Stimulated activated naive CD8-positive, alpha-beta T cell treated with anti-CD3 and anti-CD28 coated beads, Interleukin-15, amount 100 ng/mL, for 72 hours (primary cell): ENCODE results near the gene PTX4.

Experiments
- ATAC-seq: fragments of 150-1000 bp; cut with Tn5 transposase; 2 replicates; pipeline ENCODE4 v1.10.0; 2021; ENCODE audit warnings: mild to moderate bottlenecking, moderate library complexity
- DNase-seq, 2 donors: peaks; one replicate each; pipeline ENCODE4 v3.0.0; 2021 to 2022
- H3K27ac Mint-ChIP-seq, 2 donors: one replicate each; pipeline ENCODE4 v1.8.0; 2022; ENCODE audit warnings: mild to moderate bottlenecking in 2 of 2, mixed read lengths in 2 of 2, moderate library complexity in 2 of 2
- H3K27me3 Mint-ChIP-seq: one replicate; pipeline ENCODE4 v1.8.0; 2022; ENCODE audit warnings: mixed read lengths
- H3K4me1 Mint-ChIP-seq: one replicate; pipeline ENCODE4 v1.8.0; 2022; ENCODE audit warnings: mild to moderate bottlenecking, mixed read lengths
- H3K4me3 Mint-ChIP-seq, 2 donors: one replicate each; pipeline ENCODE4 v1.8.0; 2022; ENCODE audit warnings: mild to moderate bottlenecking in 2 of 2, mixed read lengths in 2 of 2, moderate library complexity in 1 of 2
- H3K9me3 Mint-ChIP-seq, 2 donors: one replicate each; pipeline ENCODE4 v1.8.0; 2022; ENCODE audit warnings: mixed read lengths in 2 of 2

Gene PTX4

GRCh38 chr16:1509307-1510221 lies 20.8 kb upstream of the PTX4 start:
- Mint-ChIP-seq H3K9me3 (no peaks in the 10 kb centered on the region), H3K4me3 (no peak overlapping the region), H3K27me3 (no peaks in the 10 kb centered on the region), H3K4me1 (no peaks in the 10 kb centered on the region), H3K27ac (peak overlapping the region in 1 of 2 donors; percentile 34)
- DNase-seq (no peak), ATAC-seq (no peak)

- peak overlapping the region in 1 of 2 donors; percentile 27 for H3K27ac Mint-ChIP-seq
- no peaks in the 10 kb centered on the region for H3K4me1 Mint-ChIP-seq
- no peaks in the 10 kb centered on the region for H3K9me3 Mint-ChIP-seq
- no peak overlapping the region for H3K4me3 Mint-ChIP-seq
- ATAC-seq, result no peak
- no peak for DNase-seq
- no peaks in the 10 kb centered on the region for H3K27me3 Mint-ChIP-seq
Measured at GRCh38 chr16:1508494-1509187, 19.9 kb upstream of the PTX4 start.

- Mint-ChIP-seq H3K27ac (peak overlapping the region in 1 of 2 donors; percentile 86), H3K4me1 (no peaks in the 10 kb centered on the region), H3K27me3 (no peaks in the 10 kb centered on the region), H3K4me3 (no peak overlapping the region), H3K9me3 (no peaks in the 10 kb centered on the region)
- DNase-seq (no peak), ATAC-seq (no peak)
Measured at GRCh38 chr16:1506494-1507213, 17.9 kb upstream of the PTX4 start.

- Mint-ChIP-seq H3K4me1 (no peaks in the 10 kb centered on the region), H3K27ac (peak overlapping the region in 1 of 2 donors; percentile 86), H3K27me3 (no peaks in the 10 kb centered on the region), H3K4me3 (no peak overlapping the region), H3K9me3 (no peaks in the 10 kb centered on the region)
- no peak for ATAC-seq
- no peak for DNase-seq
Measured at GRCh38 chr16:1505912-1506311, 17.2 kb upstream of the PTX4 start.

- DNase-seq (no peak), ATAC-seq (no peak)
- H3K9me3 Mint-ChIP-seq, result no peaks in the 10 kb centered on the region
- H3K27ac Mint-ChIP-seq, result no peak overlapping the region
- no peaks in the 10 kb centered on the region for H3K27me3 Mint-ChIP-seq
- no peaks in the 10 kb centered on the region for H3K4me1 Mint-ChIP-seq
- no peak overlapping the region for H3K4me3 Mint-ChIP-seq
Measured at GRCh38 chr16:1505073-1505844, 16.5 kb upstream of the PTX4 start.

GRCh38 chr16:1503110-1503955 lies 14.6 kb upstream of the PTX4 start:
- DNase-seq (no peak), ATAC-seq (no peak)
- H3K27me3 Mint-ChIP-seq, result no peaks in the 10 kb centered on the region
- no peak overlapping the region for H3K4me3 Mint-ChIP-seq
- no peaks in the 10 kb centered on the region for H3K9me3 Mint-ChIP-seq
- H3K27ac Mint-ChIP-seq, result no peak overlapping the region
- H3K4me1 Mint-ChIP-seq, result no peaks in the 10 kb centered on the region

- DNase-seq (no peak), ATAC-seq (no peak)
- no peak overlapping the region for H3K27ac Mint-ChIP-seq
Measured at GRCh38 chr16:1502092-1503004, 13.6 kb upstream of the PTX4 start.

GRCh38 chr16:1501630-1502029 lies 12.9 kb upstream of the PTX4 start:
- Mint-ChIP-seq H3K27me3 (no peaks in the 10 kb centered on the region), H3K4me3 (no peak overlapping the region), H3K27ac (no peak overlapping the region), H3K9me3 (no peaks in the 10 kb centered on the region), H3K4me1 (peaks cover 6% of the 10 kb centered on the region)
- no peak for ATAC-seq
- no peak for DNase-seq

More at GRCh38 chr16:1502092-1503004, 13.6 kb upstream of the PTX4 start:
- H3K4me3 Mint-ChIP-seq, result no peak overlapping the region
- H3K27me3 Mint-ChIP-seq, result no peaks in the 10 kb centered on the region
- H3K4me1 Mint-ChIP-seq, result peaks cover 6% of the 10 kb centered on the region
- no peaks in the 10 kb centered on the region for H3K9me3 Mint-ChIP-seq

GRCh38 chr16:1500465-1501150 lies 11.9 kb upstream of the PTX4 start:
- H3K9me3 Mint-ChIP-seq, result no peaks in the 10 kb centered on the region
- H3K27ac Mint-ChIP-seq, result no peak overlapping the region
- ATAC-seq (peak; percentile 17), DNase-seq (no peak)
- peaks cover 10% of the 10 kb centered on the region for H3K4me1 Mint-ChIP-seq
- H3K27me3 Mint-ChIP-seq, result no peaks in the 10 kb centered on the region
- H3K4me3 Mint-ChIP-seq, result no peak overlapping the region

GRCh38 chr16:1499756-1500464 lies 11.2 kb upstream of the PTX4 start:
- no peak for ATAC-seq
- no peaks in the 10 kb centered on the region for H3K27me3 Mint-ChIP-seq
- no peak overlapping the region for H3K4me3 Mint-ChIP-seq
- no peaks in the 10 kb centered on the region for H3K9me3 Mint-ChIP-seq
- no peak for DNase-seq
- no peak overlapping the region for H3K27ac Mint-ChIP-seq
- H3K4me1 Mint-ChIP-seq, result peaks cover 17% of the 10 kb centered on the region

GRCh38 chr16:1498899-1499676 lies 10.3 kb upstream of the PTX4 start:
- no peak for ATAC-seq
- no peaks in the 10 kb centered on the region for H3K27me3 Mint-ChIP-seq
- H3K9me3 Mint-ChIP-seq, result no peaks in the 10 kb centered on the region
- H3K27ac Mint-ChIP-seq, result peak overlapping the region; percentile 33 to 49
- H3K4me1 Mint-ChIP-seq, result peaks cover 26% of the 10 kb centered on the region
- H3K4me3 Mint-ChIP-seq, result no peak overlapping the region
- DNase-seq, result no peak

GRCh38 chr16:1497014-1497598 lies 8.4 kb upstream of the PTX4 start:
- DNase-seq (no peak), ATAC-seq (no peak)
- no peak overlapping the region for H3K27ac Mint-ChIP-seq
- H3K9me3 Mint-ChIP-seq, result no peaks in the 10 kb centered on the region
- H3K4me1 Mint-ChIP-seq, result peaks cover 39% of the 10 kb centered on the region
- H3K27me3 Mint-ChIP-seq, result no peaks in the 10 kb centered on the region
- H3K4me3 Mint-ChIP-seq, result no peak overlapping the region
